NOMO-1 (cell line): ENCODE results near the gene PLIN4.
"Not testable (repeated sequence)": the region's sequence is repeated elsewhere in the genome, so short reads cannot be mapped to it uniquely, and the experiment has no call there.

Source experiments
- DNase-seq, 2 experiments: peaks; one replicate each; lab custom pipeline; 2025; ENCODE audit not compliant: unreplicated experiment in 2 of 2; lab: John Stamatoyannopoulos, UW

The PLIN4 gene

GRCh38 chr19:4550018-4550417 lies 31.7 kb upstream of the PLIN4 start:
- DNase-seq = no peak

- no peak for DNase-seq
Observed at GRCh38 chr19:4548238-4548584, 29.9 kb upstream of the PLIN4 start.

- DNase-seq = no peak
Observed at GRCh38 chr19:4547303-4548237, 29.3 kb upstream of the PLIN4 start.

- DNase-seq = peak in 1 of 2 experiments; percentile 33
Observed at GRCh38 chr19:4543842-4544647, 25.8 kb upstream of the PLIN4 start.

- DNase-seq = peak; percentile 63 to 87
Observed at GRCh38 chr19:4542896-4543841, 24.9 kb upstream of the PLIN4 start.

- DNase-seq = not testable (repeated sequence)
Observed at GRCh38 chr19:4541806-4542145, 23.5 kb upstream of the PLIN4 start.

- peak; percentile 86 to 87 for DNase-seq
Observed at GRCh38 chr19:4541114-4541805, 23.0 kb upstream of the PLIN4 start.

- peak; percentile 92 to 94 for DNase-seq
Observed at GRCh38 chr19:4539693-4540581, 21.7 kb upstream of the PLIN4 start, which contains the start of gene LRG1. Gene LRG1, minus strand, starts transcription at chr19:4540036. Its CDS starts 23 bp downstream, at chr19:4540013.

- no peak for DNase-seq
Observed at GRCh38 chr19:4539169-4539692, 20.9 kb upstream of the PLIN4 start.

- DNase-seq = no peak
Observed at GRCh38 chr19:4538601-4538954, 20.3 kb upstream of the PLIN4 start.

GRCh38 chr19:4537953-4538600 lies 19.8 kb upstream of the PLIN4 start:
- no peak for DNase-seq

- no peak for DNase-seq
Observed at GRCh38 chr19:4536798-4537197, 18.5 kb upstream of the PLIN4 start.

GRCh38 chr19:4534836-4535658 lies 16.8 kb upstream of the PLIN4 start, which contains the start of gene PLIN5:
Gene PLIN5, minus strand, starts transcription at chr19:4535224. Its CDS starts 1,150 bp downstream, at chr19:4534074.
- DNase-seq = peak in 1 of 2 experiments; percentile 10

- no peak for DNase-seq
Observed at GRCh38 chr19:4533835-4534424, 15.6 kb upstream of the PLIN4 start.

- no peak for DNase-seq
Observed at GRCh38 chr19:4533334-4533733, 15.0 kb upstream of the PLIN4 start.

GRCh38 chr19:4531562-4532165 lies 13.4 kb upstream of the PLIN4 start:
- DNase-seq = no peak
